ENCODE results near the gene CFAP74. TPM values are rescaled to one million over a fixed set of nuclear protein-coding genes. Genes with fewer than 3 reads are reported as not detected.
"Not testable (repeated sequence)": the region's sequence is repeated elsewhere in the genome, so short reads cannot be mapped to it uniquely, and the experiment has no call there.

The CFAP74 gene
- total RNA-seq, 1 experiment from 2014 or later = not detected

DNA sequence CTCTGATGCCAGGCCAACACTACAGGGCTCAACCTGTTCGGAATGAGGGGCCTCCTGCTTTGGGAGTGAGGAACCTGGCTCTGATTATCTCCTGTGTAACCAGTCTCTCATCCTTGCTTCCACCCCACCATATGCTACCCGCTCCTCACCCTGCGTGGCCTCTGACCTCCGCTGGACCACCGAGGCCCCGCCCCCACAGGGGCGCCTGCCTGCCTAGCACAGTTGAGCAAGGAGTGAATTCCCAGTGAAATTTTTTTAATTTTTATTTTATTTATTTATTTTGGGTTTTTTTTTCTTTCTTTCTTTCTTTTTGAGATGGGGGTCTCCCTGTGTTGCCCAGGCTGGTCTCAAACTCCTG, 110.8 kb downstream of the CFAP74 start:
- H3K4me3 ChIP-seq (ENCODE audit: low read length) = no peak overlapping the region
- no peaks in the 10 kb centered on the region for H3K27me3 ChIP-seq (ENCODE audit: low read length)
- peaks cover 52% of the 10 kb centered on the region for H3K4me1 ChIP-seq (ENCODE audit: low read length)
- H3K9me2 ChIP-seq (replicated peaks; ENCODE audit: insufficient read depth, low read length) = no peaks in the 10 kb centered on the region
- no peak overlapping the region for H3K4me2 ChIP-seq (ENCODE audit: low read depth, low read length, poor library complexity, severe bottlenecking)
- H3K79me2 ChIP-seq (ENCODE audit: low read length) = peaks cover 25% of the 10 kb centered on the region
- DNase-seq = no peak
- peaks cover 22% of the 10 kb centered on the region for H4K20me1 ChIP-seq (ENCODE audit: insufficient read depth, low read depth, low read length)
- no peak overlapping the region for H2AFZ ChIP-seq (ENCODE audit: low read length)
- no peaks in the 10 kb centered on the region for H3K9me3 ChIP-seq (ENCODE audit: low read length)
- peaks cover 7% of the 10 kb centered on the region; the same call in 1 of the 2 replicates for H3K36me3 ChIP-seq (ENCODE audit: insufficient read depth, low read length)
- no peak overlapping the region for H3K27ac ChIP-seq (ENCODE audit: low read length)
- no peak overlapping the region for H3K9ac ChIP-seq (ENCODE audit: low read length)

DNA sequence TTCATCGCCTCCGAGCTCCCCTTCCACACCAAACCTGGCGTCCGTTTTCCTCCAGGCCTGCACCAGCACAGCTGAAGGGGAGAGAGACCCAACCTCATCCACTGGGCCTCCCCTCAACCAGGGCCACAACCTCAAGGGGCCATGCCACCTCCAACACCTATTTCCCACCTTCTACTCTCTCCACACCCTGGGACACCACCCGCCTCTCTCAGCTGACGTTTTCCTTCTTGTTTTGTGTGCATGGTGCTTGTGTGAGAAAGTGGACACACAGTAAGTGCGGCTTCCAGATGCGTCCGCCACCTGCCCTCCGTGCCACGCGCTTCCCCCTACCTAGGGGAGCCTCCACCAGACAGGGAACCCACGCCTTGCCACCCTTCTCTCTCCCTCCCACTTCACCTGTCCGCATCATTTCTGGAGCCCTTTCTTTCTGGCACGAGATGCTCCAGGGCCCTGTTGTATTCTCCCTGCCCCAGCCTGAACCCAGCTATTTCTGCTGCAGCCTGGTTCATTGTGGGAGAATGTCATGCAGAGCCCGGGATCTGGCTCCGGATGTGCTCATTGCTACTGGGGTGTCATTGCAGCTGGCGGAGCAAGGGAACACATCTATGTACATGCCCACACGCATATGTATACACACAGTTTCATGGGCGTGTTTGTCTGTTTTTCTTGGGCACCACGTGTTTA, 111.4 kb downstream of the CFAP74 start:
- Histone ChIP-seq H2AFZ (ENCODE audit: low read length) (no peak overlapping the region), H4K20me1 (ENCODE audit: insufficient read depth, low read depth, low read length) (peaks cover 27% of the 10 kb centered on the region), H3K9me2 (replicated peaks; ENCODE audit: insufficient read depth, low read length) (no peaks in the 10 kb centered on the region), H3K36me3 (ENCODE audit: insufficient read depth, low read length) (peaks cover 9% of the 10 kb centered on the region; the same call in 1 of the 2 replicates), H3K27ac (ENCODE audit: low read length) (no peak overlapping the region), H3K4me1 (ENCODE audit: low read length) (peaks cover 54% of the 10 kb centered on the region), H3K9me3 (ENCODE audit: low read length) (no peaks in the 10 kb centered on the region), H3K79me2 (ENCODE audit: low read length) (peaks cover 30% of the 10 kb centered on the region), H3K4me3 (ENCODE audit: low read length) (peak overlapping the region; percentile 73), H3K9ac (ENCODE audit: low read length) (peak overlapping the region; percentile 97), H3K27me3 (ENCODE audit: low read length) (no peaks in the 10 kb centered on the region), H3K4me2 (ENCODE audit: low read depth, low read length, poor library complexity, severe bottlenecking) (peak overlapping the region; percentile 61)
- DNase-seq = no peak

DNA sequence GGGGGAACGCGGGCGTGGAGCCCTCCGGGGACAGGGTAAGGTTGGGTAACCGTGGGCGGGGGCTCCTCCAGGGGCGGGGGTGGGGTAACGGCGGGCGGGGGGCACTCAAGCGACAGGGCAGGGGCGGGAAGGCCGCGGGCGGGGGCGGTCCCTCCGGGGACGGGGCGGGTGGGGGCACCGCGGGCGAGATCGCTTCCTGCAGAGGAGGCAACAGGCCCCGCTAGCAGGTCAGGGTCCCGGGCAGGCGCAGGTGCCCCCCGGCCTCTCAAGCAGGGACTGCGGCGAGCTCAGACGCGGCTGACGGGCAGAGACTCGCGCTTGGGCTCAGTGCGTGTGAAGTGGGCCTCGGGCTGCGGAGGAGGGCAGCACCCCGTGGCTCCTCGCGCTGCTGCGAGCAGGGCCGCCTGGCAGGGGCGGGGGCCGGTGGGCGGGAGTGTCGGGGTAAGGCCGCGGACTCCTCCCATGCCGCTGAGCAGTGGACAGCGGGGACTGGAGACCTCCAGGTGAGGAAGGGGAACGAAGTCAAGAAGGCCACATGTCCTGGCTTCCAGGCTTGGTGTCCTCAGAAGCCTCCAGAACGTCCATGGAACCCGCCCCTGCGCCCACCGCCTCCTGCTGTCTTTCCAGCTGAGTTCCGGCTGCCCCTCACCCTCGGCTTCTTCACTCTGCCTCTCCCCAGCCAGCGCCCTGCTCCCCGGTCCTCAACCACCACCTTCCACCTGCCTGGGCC, 112.1 kb downstream of the CFAP74 start:
- DNase-seq = peak; percentile 69
- Histone ChIP-seq H3K27ac (ENCODE audit: low read length) (no peak overlapping the region), H3K27me3 (ENCODE audit: low read length) (no peaks in the 10 kb centered on the region), H3K9ac (ENCODE audit: low read length) (peak overlapping the region; percentile 97), H4K20me1 (ENCODE audit: insufficient read depth, low read depth, low read length) (peaks cover 32% of the 10 kb centered on the region), H2AFZ (ENCODE audit: low read length) (no peak overlapping the region; the same call in 1 of the 2 replicates), H3K9me2 (replicated peaks; ENCODE audit: insufficient read depth, low read length) (no peaks in the 10 kb centered on the region), H3K4me3 (ENCODE audit: low read length) (peak overlapping the region; percentile 73), H3K9me3 (ENCODE audit: low read length) (no peaks in the 10 kb centered on the region), H3K4me1 (ENCODE audit: low read length) (peaks cover 54% of the 10 kb centered on the region), H3K79me2 (ENCODE audit: low read length) (peaks cover 37% of the 10 kb centered on the region), H3K4me2 (ENCODE audit: low read depth, low read length, poor library complexity, severe bottlenecking) (peak overlapping the region; percentile 61), H3K36me3 (ENCODE audit: insufficient read depth, low read length) (peaks cover 9% of the 10 kb centered on the region; the same call in 1 of the 2 replicates)

DNA sequence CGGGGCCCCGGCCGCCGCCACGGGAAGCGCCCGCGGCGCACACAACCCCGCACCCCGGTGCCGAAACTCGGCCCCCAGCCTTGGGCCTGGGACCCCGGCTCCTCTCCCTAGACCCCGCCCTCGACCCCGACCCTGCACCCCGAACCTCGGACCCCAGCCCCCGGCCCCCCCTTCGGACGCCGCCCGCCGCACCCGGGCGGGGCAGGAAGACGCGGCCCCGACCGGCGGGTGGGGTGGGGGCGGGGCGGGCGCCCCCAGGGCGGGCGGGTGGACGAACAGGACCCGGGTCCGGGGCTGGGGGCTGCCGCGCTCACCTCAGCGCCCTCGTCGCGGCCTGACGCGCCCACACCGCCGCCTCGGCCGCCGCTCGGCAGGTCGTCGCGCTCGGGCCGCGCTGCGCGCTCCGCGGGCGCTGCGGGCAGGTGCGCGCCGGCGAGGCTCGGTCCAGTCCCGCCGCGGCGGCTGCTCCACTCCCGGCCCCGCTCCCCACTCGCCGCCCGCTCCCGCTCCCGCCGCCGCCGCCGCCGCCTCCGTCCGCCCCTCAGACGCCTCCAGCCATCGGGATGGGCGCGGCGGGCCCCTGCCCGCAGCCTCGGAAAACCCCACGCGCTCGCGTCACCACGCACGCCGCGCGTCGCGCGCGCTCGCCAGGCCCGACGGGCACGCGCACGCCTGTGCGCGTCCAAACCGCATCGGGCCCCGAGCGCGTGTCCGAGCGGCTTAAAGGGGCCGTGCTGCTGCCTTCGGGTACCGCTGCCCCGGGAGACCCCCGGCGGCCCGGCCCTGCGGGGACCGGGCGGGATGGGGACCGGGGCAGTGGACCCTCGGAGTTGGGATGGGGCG, 112.9 kb downstream of the CFAP74 start, which contains the start of gene GNB1:
GNB1 (minus strand) TSS at position 582 of the 843 bp plus-strand sequence. CDS start 65,634 bp downstream, outside the sequence.
- H2AFZ ChIP-seq (ENCODE audit: low read length) = no peak within 1 kb of the TSS; the same call in 1 of the 2 replicates
- peak within 1 kb of the TSS; percentile 85 for H3K27ac ChIP-seq (ENCODE audit: low read length)
- H3K9me3 ChIP-seq (ENCODE audit: low read length) = no peaks in the 10 kb centered on the region
- H3K79me2 ChIP-seq (ENCODE audit: low read length) = peaks cover 45% of the 10 kb centered on the region
- H3K9me2 ChIP-seq (replicated peaks; ENCODE audit: insufficient read depth, low read length) = no peaks in the 10 kb centered on the region
- peaks cover 49% of the 10 kb centered on the region for H3K4me1 ChIP-seq (ENCODE audit: low read length)
- DNase-seq = peak; percentile 96
- peaks cover 40% of the 10 kb centered on the region for H4K20me1 ChIP-seq (ENCODE audit: insufficient read depth, low read depth, low read length)
- H3K4me2 ChIP-seq (ENCODE audit: low read depth, low read length, poor library complexity, severe bottlenecking) = peak within 1 kb of the TSS; percentile 75
- peak within 1 kb of the TSS; percentile 92 for H3K4me3 ChIP-seq (ENCODE audit: low read length)
- H3K9ac ChIP-seq (ENCODE audit: low read length) = peak within 1 kb of the TSS; percentile 97
- H3K27me3 ChIP-seq (ENCODE audit: low read length) = no peaks in the 10 kb centered on the region
- peaks cover 9% of the 10 kb centered on the region; the same call in 1 of the 2 replicates for H3K36me3 ChIP-seq (ENCODE audit: insufficient read depth, low read length)

DNA sequence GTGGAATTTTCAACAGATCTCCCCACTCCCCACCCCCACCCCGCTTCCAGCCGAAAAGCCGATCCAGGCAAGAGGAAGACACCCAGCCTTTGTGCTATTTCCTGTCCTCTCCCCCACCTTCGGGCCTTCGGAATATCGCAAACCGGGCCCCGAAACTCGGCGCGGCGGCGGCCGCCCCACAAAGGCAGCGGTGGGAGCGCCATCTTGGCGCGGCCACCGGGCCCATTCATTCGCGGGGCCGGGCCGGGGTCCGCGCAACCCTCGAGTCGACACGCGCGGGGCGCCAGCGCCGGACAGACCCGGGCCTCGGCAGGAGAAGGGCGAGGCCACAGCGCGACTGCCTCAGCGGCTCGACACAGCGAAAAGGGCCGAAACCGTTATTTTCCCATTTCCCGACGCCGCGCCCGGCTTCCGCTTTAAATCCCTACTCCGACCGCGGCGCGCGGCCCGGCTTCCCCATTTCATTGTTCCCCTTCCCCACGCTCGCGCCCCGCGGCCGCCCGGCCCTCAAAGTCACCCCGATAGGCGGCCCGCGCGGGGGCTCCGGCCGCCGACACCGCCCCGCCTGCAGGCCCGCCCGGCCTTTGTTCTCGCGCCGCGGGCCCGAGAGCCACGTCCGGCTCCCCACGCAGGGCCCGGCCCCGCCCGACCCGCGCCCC, 113.6 kb downstream of the CFAP74 start:
- Histone ChIP-seq H3K4me1 (ENCODE audit: low read length) (peaks cover 41% of the 10 kb centered on the region), H3K36me3 (ENCODE audit: insufficient read depth, low read length) (peaks cover 9% of the 10 kb centered on the region; the same call in 1 of the 2 replicates), H3K79me2 (ENCODE audit: low read length) (peaks cover 53% of the 10 kb centered on the region), H3K9me3 (ENCODE audit: low read length) (no peaks in the 10 kb centered on the region), H2AFZ (ENCODE audit: low read length) (no peak overlapping the region), H3K4me2 (ENCODE audit: low read depth, low read length, poor library complexity, severe bottlenecking) (peak overlapping the region; percentile 75), H3K27ac (ENCODE audit: low read length) (peak overlapping the region; percentile 85), H3K9ac (ENCODE audit: low read length) (peak overlapping the region; percentile 97), H3K9me2 (replicated peaks; ENCODE audit: insufficient read depth, low read length) (no peaks in the 10 kb centered on the region), H3K27me3 (ENCODE audit: low read length) (no peaks in the 10 kb centered on the region), H3K4me3 (ENCODE audit: low read length) (peak overlapping the region; percentile 92), H4K20me1 (ENCODE audit: insufficient read depth, low read depth, low read length) (peaks cover 46% of the 10 kb centered on the region)
- peak; percentile 82 for DNase-seq

DNA sequence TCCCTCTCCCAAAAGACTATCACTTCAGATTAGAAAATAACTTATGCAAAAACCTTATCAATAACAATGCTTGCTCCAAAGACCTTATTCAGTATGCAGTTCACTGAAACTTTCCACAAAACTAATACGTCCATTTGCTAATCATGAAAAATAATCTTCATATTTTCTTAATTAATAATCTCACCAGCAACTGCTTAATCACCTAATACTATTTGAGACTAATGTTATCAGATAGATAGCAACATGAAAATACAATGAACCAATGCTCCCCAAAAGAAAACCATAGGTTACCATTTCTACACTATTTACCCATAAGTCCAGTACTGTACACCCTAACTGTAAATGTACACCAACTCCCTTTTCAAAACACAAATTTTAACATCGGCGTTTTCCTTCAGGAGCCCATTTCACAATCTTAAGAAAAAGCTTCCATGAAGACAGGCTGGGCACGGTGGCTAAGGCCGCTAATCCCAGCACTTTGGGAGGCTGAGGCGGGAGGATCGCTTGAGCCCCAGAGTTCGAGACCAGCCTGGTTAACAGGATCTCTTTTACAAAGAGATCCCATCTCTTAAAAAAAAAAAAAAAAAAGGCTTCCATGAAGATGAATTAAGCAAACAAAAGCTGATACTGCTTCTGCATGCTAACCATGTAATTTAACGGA, 114.4 kb downstream of the CFAP74 start:
- Histone ChIP-seq H3K4me2 (ENCODE audit: low read depth, low read length, poor library complexity, severe bottlenecking) (peak overlapping the region; percentile 75), H4K20me1 (ENCODE audit: insufficient read depth, low read depth, low read length) (peaks cover 53% of the 10 kb centered on the region), H3K27me3 (ENCODE audit: low read length) (no peaks in the 10 kb centered on the region), H3K9me2 (replicated peaks; ENCODE audit: insufficient read depth, low read length) (no peaks in the 10 kb centered on the region), H3K9me3 (ENCODE audit: low read length) (no peaks in the 10 kb centered on the region), H3K79me2 (ENCODE audit: low read length) (peaks cover 60% of the 10 kb centered on the region), H3K36me3 (ENCODE audit: insufficient read depth, low read length) (peaks cover 9% of the 10 kb centered on the region; the same call in 1 of the 2 replicates), H3K9ac (ENCODE audit: low read length) (peak overlapping the region; percentile 97), H3K27ac (ENCODE audit: low read length) (peak overlapping the region; percentile 85), H2AFZ (ENCODE audit: low read length) (no peak overlapping the region), H3K4me3 (ENCODE audit: low read length) (peak overlapping the region; percentile 92), H3K4me1 (ENCODE audit: low read length) (peaks cover 34% of the 10 kb centered on the region)
- no peak for DNase-seq

DNA sequence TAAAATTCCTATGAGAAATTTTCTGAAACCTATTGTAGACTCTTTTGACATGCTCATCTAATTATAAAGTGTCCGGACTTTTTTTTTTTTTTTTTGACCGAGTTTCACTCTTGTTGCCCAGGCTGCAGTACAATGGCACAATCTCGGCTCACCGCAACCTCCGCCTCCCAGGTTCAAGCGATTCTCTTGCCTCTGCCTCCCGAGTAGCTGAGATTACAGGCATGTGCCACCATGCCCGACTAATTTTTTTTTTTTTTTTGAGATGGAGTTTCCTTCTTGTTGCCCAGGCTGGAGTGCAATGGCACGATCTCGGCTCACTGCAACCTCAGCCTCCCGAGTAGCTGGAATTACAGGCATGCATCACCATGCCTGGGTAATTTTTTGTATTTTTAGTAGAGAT, 119.7 kb downstream of the CFAP74 start:
- not testable (repeated sequence) for DNase-seq; H3K4me3 ChIP-seq (ENCODE audit: low read length); H3K27me3 ChIP-seq (ENCODE audit: low read length); H3K4me2 ChIP-seq (ENCODE audit: low read depth, low read length, poor library complexity, severe bottlenecking); H3K9me3 ChIP-seq (ENCODE audit: low read length); H3K27ac ChIP-seq (ENCODE audit: low read length); H3K9ac ChIP-seq (ENCODE audit: low read length); H3K9me2 ChIP-seq (replicated peaks; ENCODE audit: insufficient read depth, low read length); H2AFZ ChIP-seq (ENCODE audit: low read length)
- peaks cover 85% of the 10 kb centered on the region for H4K20me1 ChIP-seq (ENCODE audit: insufficient read depth, low read depth, low read length)
- peaks cover 15% of the 10 kb centered on the region for H3K4me1 ChIP-seq (ENCODE audit: low read length)
- peaks cover 99% of the 10 kb centered on the region for H3K79me2 ChIP-seq (ENCODE audit: low read length)
- peaks cover 12% of the 10 kb centered on the region; the same call in 1 of the 2 replicates for H3K36me3 ChIP-seq (ENCODE audit: insufficient read depth, low read length)

Data from Karpas-422 (cell line).